Fibroblast of upper back skin (primary cell): ENCODE measurements around the gene SOX5.
"Not testable (repeated sequence)": the region's sequence is repeated elsewhere in the genome, so short reads cannot be mapped to it uniquely, and the experiment has no call there.

Experiments used
- DNase-seq: peaks from one replicate; pipeline ENCODE4 v3.0.0-alpha.2; 2013

The SOX5 gene

DNA sequence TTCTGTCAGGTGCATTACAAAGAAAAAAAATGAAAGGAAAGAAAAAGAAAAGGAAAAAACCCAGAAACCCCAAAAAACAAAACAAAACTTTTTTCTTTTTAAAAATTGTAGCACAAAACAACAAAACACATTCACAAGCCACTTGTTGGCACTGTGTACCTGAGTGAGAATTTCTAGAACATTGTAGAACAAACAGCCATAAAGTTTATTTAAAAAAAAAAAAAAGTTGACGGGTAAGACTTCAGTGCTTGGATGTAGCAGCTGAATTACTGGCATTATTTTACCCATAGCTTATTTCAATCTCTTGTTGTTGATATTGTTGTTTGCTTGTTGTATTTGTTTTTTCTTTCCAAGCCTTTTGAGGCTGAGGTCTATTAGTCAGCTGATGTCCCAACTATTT, 415.8 kb downstream of the SOX5 start:
- no peak for DNase-seq

DNA sequence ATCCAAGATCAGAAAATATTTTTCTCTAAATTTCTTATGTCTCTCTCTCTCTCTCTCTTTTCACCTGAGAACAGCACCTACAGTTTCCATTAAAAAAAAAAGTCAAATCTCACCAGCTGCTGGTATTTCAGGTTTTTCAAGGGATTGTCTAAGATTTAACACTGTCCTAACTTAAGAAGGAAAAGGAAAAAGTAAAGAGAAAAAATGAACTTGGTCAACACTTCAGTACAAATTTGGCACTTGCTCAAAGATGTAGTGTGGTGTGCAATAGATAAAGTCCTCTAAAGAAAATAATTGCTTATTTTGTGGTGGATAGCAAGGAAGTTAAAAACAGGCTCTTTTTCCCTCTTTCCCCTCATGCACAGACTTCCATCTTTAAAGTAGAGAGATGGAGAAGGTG, 416.2 kb downstream of the SOX5 start:
- DNase-seq: no peak

DNA sequence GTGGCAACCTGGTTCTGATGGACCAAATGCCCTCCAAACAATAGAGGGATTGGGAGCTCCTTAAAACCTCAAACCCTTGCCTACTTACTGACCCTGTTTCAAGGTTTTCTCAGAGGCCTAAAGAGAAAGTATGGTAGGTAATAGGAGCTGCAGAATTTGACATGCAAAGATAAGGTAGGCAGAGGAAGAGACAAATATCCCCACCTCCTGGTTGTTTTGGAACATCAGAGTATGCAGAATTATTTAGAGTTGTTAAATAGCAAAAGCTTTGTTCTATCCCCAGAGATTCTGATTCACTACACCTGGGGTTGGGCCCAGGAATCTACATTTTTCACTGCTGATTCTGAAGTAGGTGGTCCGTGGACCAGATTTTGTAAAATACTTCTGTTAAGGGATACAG, 421.2 kb downstream of the SOX5 start:
- DNase-seq: no peak

DNA sequence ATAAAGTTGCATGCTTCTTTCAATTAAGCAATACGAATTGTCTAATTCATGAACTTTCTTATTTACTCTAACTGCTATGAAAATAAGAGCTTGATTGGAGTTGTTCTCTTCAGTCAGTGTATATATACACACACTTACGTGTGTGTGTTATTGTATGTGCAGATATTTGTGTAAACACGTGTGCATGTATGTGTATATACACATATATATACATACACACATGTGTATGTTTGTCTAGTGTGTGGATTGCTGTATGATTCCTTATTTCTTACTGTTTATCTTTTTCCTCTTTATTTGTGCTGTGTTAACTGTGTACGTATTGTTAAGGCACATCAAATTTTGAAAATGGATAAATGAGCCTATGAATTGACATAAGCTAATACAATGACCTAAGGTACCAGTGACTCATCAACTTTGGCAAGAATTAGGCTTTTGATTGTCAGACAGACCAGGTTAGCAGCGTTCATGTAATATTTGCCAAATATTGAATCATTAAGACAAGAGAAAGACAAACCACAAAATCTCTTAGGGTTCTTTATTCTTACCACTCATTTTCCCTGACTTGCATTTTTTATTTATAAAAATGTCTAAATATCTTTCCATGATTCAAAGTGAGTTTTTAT, 423.9 kb downstream of the SOX5 start:
- DNase-seq: peak; percentile 6

DNA sequence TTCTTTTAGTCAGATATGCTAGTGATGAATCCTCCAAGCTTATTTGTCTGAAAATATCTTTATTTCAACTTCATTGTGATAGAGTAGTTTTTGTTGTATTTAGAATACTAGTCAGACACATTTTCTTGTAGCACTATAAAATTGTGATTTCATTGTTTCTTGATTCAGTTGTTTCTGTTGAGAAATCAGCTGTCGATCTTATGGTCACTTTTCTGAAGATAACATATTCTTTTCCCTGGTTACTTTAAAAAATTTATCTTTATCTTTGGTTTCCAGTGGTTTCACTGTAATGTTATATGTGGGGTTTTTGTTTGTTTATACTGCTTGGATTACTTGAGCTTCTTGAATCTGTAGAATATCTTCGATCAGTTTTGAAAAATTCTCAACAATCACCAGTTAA, 426.1 kb downstream of the SOX5 start:
- DNase-seq: no peak

DNA sequence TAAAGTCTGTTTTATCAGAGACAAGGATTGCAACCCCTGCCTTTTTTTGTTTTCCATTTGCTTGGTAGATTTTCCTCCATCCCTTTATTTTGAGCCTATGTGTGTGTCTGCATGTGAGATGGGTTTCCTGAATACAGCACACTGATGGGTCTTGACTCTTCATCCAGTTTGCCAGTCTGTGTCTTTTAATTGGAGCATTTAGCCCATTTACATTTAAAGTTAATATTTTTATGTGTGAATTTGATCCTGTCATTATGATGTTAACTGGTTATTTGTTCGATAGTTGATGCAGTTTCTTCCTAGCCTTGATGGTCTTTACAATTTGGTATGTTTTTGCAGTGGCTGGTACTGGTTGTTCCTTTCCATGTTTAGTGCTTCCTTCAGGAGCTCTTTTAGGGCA, 430.0 kb downstream of the SOX5 start:
- not testable (repeated sequence) for DNase-seq

DNA sequence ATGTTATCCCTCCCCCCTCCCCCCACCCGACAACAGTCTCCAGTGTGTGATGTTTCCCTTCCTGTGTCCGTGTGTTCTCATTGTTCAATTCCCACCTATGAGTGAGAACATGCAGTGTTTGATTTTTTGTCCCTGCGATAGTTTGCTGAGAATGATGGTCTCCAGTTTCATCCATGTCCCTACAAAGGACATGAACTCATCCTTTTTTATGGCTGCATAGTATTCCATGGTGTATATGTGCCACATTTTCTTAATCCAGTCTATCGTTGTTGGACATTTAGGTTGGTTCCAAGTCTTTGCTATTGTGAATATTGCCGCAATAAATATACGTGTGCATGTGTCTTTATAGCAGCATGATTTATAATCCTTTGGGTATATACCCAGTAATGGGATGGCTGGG, 433.7 kb downstream of the SOX5 start:
- DNase-seq: not testable (repeated sequence)

DNA sequence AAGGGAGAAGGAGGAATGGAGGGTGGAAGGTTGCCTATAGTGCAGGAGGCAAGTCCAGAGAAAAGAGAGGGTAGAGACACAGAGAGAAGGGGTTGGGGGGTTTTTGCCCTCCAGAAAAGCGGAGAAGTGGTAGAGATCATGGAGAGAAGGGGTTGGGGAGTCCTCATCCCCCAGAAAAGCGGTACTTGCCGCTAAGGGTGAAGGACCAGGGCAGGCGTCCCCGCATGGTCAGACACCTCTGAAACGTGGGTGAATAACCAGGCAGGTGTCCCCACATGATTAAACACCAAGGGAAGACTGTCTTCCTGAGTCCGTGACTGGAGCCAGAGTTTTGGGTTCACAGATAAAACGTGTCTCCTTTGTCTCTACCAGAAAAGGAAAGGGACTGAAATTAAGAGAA, 439.0 kb downstream of the SOX5 start:
- no peak for DNase-seq

DNA sequence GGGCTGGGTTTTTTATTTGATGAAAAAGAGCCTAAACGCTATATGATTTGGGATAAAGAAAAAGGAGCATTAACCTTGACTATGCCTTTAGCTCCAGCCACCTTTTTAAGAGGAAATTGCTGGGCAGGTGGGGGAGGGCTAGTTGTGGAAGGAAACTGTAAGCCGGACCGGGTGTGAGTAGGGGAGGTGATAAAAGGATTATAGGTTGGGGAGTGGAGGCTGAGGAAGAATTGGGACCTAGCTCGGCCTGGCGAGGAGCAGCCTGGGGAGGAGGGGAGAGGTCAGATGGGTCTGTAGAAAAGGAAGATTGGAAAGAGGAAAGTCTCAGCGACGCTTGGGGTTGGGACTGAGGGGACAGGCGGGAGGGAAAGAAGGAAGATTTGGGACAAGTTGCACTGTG, 439.6 kb downstream of the SOX5 start:
- not testable (repeated sequence) for DNase-seq

DNA sequence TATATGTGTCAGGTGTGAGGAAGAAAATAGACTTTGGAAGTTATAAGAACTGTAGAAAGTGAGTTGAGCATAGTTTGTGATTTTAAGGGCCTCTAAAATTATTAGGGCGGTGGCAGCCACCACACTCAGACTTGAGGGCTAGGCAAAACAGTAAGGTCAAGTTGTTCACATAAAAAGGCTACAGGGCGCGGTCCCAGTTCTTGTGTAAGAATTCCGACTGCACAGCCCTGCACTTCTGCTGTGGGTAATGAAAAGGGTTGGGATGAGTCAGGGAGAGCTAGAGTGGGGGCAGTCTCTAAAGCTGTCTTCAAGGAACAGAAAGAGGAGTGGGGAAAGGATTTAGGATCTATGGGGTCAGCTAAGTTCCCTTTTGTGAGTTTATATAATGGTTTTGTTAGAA, 441.7 kb downstream of the SOX5 start:
- DNase-seq: not testable (repeated sequence)

DNA sequence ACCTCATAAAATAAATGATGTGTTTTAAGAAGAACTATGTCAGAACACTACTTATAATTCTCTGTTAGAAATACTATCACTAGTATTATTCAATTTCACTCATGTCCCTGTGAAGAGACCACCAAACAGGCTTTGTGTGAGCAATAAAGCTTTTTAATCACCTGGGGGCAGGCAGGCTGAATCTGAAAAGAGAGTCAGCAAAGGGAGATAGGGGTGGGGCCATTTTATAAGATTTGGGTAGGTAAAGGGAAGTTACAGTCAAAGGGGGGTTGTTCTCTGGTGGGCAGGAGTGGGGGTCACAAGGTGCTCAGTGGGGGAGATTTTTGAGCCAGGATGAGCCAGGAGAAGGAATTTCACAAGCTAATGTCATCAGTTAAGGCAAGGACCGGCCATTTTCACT, 443.7 kb downstream of the SOX5 start:
- not testable (repeated sequence) for DNase-seq

DNA sequence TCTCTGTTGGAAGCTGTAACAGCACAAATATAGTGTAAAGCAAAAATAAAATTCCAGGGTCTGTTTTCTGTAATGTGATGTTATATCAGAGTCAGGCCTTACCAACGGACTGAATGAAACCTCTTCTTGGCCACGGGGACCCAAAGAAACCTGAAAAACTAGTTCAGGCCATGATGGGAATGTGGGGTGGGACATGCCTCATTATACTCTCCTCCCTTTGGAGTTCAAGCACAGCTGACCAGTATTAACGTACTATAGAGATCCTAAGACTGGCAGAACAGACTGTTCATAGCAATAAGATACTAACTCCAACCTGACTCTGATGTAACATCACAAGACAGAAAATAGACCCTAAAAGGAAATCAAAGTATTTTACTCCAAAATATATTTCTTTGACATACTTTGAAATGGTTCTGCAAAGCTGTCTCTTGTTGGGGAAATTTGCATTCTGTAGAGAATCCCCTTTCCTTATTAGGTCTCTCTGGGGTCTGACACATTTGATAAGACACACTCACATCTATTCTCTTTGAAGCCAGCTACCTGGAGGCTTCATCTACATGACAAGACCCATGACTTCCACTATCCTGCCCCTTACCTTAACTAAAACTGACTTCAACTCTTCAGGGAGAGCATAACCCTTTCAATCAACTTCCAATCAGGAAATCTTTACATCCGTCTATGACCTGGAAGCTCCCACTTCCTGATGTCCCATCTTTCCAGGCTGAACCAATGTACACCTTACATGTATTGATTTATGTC, 444.6 kb downstream of the SOX5 start:
- DNase-seq: no peak

DNA sequence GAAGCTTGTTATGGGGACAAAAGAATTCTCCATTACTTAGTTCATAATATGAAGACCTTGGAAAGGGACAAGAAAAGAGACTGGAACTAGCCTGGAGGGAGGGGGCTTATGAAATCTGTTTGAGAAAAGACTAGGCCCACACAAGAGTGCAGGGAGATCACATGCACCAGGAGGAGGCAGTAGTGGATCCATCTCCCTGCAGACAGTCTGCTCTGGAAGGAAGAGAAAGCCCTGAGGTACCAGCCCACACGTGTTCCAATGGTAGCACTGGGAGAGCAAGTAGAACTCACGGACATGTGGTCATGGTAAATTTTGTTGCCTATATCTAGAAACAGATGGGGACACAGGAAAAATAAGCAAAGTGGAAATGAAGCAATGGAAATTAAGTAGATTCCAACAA, 445.4 kb downstream of the SOX5 start:
- DNase-seq: no peak

DNA sequence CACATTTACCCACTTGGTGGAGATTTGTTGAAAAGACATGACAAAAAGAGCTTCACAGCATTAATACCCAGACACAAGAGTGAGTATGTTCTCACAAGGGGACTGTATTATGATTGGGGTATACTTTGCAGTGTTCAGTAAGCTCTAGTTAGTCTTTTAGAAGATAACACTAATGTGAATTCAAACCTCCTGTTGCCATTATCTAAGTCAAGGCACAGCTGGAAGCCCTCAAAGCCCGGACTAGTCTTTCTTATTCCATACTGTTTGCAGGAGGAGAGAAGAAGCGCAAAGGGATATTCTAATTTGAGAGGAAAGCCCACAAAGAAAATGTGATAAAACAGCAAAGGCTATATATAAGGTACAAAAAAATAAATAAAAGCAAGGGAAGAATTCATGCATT, 445.9 kb downstream of the SOX5 start:
- no peak for DNase-seq

DNA sequence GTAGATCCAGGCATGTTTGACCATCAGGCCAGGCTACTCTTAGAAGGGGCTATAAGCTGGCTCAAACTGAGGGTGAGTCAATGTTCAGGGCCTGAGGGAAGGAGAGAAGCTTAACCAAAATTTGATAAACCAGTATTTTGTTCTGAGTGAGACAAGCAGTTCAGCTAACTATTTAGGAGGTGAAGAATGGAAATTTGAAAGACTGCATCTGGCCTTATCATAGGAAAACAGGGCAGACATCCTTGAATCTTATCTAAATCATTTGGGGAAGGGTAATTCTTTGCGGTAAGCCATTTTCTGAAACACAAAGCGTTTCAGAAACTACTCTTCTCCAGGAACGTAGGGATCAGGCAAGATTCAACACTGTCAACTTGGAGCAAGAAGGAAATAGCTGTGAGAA, 447.2 kb downstream of the SOX5 start:
- DNase-seq: no peak

DNA sequence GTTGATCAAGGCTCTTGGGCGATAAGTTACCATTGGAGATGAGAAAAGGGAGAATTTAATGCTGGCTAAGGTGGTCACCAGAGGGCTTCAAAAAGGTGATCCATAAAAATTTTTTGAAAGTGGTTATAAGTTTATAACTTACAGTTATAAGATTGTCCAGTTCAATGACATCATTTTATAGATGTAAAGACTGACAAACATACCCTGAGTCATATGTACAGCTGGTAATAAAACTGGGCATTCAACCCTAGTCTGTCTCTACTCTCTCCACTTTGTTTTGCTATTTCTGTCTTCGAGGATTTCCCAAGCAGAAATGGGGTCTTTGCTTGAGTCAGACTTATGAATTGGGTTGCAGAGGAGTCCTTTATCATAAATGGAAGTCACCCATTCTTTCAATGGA, 454.0 kb downstream of the SOX5 start:
- DNase-seq: no peak

DNA sequence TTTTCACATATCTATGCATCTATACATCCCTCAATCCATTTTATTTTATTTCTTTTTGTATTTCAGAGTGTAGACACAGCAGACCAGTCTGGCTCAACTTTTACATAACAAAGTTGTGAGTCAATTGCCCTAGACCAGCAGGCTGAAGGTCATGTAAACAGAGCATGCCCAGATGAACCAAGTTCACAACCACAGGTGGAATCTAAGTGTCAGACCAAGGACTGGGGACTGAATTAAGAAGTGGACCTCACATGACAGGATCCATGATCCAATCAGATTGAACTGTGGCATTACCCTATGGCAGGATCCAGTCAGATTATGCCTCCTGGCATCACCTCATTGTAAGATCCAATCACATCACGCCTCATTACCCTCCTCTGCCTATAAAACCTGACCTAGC, 455.8 kb downstream of the SOX5 start:
- DNase-seq: no peak

DNA sequence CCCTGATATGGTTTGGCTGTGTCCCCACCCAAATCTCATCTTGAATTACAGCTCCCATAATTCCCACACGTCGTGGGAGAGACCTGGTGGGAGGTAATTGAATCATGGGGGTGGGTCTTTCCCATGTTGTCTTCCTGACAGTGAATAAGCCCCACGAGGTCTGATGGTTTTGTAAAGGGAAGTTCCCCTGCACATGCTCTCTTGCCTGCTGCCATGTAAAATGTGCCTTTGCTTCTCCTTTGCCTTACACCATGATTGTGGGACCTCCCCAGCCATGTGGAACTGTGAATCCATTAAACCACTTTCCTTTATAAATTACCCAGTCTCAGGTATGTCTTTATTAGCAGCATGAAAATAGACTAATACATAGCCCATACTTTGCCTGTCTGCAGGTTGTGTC, 458.4 kb downstream of the SOX5 start:
- DNase-seq: not testable (repeated sequence)

DNA sequence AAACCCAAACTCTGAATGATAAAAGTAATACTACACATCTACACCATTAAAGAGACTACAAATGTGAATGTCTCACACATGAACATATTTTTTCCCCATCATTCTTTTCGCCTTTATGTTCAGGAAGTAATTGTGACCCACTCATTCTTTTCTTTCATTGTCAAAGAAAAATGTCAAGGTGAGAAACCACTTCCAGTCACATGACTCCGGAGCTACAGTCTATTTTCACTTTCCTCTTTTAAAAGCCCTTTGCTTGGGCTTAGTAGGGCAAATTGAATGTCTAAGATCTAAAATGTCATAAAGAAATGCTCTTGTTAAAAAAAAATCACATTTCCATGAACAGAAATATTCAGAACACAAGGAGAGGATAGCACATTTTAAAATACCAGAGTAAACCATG, 461.3 kb downstream of the SOX5 start:
- DNase-seq: no peak

DNA sequence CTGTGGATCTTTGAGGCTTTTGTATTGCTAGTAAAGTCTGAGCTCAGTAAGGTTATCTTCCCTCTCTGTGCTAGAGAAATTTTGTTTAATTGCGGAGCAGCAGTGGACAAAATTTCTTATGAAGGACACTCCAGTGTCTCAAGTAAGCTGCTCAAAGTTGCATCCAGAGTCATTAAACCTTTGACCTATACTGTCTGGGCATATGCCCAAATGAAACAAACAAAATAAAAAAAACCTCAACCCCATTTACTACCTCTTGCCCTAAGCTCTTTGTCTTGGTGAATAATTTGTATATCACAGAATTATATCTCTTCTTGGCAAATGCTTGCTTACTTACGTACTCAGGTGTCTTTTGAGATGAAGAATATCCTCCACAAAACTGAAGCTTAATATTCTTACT, 465.2 kb downstream of the SOX5 start:
- DNase-seq: no peak

DNA sequence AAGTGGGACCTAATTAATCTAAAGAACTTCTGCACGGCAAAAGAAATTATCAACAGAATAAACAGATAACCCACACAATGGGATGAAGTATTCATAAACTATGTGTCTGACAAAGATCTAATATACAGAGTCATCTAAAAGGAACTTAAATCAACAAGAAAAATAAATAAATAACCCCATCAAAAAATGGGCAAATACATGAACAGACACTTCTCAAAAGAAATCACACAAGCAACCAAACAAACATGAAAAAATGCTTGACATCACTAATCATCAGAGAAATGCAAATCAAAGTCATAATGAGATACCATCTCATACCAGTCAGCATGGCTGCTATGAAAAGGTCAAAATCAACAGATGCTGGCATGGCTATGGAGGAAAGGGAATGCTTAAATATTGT, 466.9 kb downstream of the SOX5 start:
- DNase-seq: no peak
